Activated effector memory CD4-positive, alpha-beta T cell treated with Interleukin-2 at 50 U/mL for 16 hours (primary cell): ENCODE data around the gene GPATCH2.
"Not testable (repeated sequence)": the region's sequence is repeated elsewhere in the genome, so short reads cannot be mapped to it uniquely, and the experiment has no call there.

ENCODE experiments used
- DNase-seq: peaks from one replicate; pipeline ENCODE4 v3.0.0-alpha.2; 2020

Gene GPATCH2

DNA sequence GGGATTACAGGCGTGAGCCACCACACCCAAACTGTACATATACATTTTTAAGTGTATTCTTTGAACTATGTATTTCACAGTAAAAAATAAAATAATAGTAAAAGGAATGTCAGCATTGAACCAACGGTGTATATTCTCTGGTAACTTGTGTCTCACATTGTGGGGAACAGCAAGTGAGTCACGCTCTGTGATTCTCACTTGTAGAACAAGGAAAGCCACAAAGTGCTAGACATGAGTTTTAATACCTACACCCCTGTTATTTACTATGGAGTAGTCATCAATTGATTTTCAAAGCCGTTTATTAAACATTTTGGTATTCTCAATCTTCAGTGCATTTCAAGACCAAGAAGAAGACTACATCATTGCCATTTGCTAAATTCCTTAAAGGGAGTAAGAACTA is 197.2 kb downstream of the GPATCH2 start:
- no peak for DNase-seq

DNA sequence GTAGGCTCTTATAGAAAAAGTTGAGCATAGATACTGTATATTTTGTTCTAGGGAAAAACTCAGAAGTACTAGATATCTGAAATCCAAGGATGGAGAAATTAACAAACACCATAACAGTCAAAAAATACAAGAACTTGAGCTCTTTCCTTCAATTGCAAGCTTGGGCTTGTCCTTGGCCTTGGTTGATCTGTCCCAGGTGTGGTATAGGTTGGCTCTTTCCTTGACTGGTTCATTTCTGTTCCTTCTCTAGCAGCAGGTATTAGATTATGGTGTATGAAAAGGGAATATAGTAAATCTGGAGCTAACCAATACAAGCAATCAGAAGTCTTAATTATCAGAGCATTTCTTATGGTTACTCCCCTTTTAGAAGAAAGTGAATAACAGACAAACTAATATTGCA is 198.6 kb downstream of the GPATCH2 start:
- DNase-seq: no peak

DNA sequence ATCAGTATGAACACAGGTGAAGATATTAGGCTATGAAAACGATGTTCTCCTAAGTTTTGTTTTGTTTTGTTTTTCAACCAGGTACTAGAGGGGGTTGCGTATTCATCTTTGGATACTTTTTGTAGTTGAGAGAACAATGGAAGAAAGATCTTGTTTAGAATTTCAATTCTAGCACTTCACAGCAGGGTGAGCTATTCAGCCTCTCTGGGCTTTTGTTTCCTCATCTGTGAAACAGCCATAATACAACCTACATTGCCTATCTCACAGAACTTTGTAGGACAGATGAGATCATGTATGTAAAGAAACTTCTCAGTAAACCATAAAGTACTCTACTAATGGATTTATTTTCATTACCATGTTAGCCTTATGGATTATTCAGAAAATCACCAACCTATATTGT is 199.5 kb downstream of the GPATCH2 start:
- DNase-seq: no peak

DNA sequence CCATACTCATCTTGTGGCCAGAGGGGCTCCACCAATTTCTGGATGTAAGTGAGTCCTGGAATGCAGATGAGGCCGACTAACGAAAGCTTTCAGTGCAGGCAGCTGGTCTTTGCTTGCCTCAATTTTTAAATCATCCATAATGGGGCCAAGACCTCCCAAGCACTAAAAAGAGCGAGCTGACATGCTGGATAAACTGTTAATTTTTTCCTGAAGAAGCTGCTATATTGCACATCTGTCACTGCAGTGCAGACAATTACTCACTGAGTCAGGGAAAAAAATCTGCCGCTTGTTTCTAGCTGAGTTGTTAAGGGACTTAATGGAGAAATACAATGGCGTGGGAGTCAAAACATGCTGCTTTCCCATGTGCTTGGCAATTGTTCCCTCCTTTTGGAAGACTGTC is 205.5 kb downstream of the GPATCH2 start:
- DNase-seq: no peak

DNA sequence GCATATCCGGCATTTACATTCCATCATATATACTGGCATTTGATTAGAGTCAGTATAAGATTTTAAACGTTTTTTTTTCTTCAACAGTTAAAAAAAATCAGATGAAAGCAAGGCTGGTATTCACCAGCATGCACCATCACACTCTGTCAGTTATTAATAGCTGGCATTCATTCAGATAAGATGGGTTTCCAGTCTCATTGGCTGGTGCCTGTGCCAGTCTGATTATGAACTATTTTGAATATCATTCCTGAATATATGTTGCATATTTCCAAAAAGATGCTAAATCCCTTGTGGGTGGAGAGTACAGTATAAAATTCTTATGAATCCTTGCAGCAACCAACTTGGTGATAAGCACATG is 211.7 kb downstream of the GPATCH2 start:
- no peak for DNase-seq

DNA sequence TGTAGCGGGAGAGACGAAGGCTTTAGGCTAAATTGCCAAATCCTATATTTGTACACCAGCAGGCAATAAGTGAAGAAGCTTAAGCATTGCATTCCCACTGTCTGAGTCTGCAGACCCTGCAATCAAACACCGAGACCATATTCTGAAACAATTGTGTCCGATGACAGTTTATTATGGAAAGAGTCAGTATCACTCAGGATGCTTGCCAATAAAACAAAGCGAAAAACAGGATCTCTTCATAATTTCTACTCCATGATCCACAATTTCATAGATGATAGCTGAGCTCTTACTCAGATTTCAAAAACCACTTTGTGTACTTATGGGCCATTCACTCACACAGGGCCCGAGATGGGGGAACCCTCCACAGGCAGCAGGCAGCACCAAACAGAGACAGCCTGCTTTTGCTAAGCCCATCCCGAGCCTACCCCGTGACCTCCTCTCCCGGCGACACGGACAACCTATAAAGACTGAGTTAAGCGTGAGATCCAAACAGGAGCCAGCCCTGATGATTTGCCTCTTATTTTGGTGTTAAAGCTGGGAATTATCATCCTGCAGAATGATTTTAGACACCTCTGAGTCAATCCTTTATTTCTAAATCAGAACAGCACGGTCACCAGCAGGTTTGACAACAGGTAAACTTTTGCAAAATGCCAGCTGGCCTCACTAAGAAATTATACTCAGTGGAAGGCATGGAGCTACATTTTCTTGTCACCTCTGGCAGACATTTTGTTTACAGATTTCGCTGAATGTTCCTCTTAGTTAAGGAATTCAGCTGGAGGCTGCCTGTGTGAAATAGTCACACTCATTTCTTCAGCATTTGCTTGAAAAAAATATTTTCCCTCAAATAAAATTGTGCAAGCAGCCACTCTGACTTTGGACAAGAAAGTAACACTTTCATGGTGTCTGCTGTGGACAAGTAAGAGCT is 212.4 kb downstream of the GPATCH2 start:
- no peak for DNase-seq

DNA sequence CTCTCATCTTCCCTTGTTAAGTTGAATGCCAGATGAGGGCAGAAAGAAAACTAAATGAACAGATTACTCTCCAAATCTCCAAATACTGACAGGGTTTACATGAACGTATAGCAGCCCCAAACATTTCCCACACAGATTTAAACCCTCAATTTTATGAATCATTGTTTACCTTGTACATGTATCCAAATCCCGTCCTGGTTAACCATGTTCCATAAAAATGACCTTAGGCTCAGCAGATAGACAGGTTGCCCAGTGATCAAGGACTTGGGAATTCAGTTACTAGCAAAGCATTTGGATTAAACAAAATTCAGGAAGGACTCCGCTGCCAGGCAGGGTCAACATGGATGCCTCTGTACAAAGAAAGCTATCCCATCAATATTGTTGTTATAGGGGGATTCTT is 213.5 kb downstream of the GPATCH2 start:
- no peak for DNase-seq

DNA sequence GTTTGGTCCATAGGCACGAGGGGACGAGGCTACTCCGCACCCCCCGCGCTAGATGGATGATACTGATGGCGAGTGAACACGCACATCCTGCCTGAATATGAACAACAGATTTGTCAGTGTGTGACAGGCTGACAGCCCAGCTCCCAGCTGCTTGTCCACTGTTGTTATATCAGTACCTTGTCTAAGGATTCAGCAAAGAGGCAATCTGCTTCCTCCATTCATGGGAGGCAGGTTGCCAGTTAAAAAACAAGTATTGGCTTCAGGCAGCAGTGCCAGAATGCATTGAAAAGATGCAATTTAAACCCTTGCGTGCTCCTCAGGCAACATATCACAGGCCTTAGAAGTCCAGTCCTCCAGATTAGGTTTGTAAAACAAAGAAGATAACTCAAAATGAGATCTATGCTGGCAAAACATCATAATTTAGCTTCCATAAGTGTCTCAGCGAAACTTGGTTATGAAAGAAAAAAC is 223.3 kb downstream of the GPATCH2 start:
- DNase-seq: no peak

DNA sequence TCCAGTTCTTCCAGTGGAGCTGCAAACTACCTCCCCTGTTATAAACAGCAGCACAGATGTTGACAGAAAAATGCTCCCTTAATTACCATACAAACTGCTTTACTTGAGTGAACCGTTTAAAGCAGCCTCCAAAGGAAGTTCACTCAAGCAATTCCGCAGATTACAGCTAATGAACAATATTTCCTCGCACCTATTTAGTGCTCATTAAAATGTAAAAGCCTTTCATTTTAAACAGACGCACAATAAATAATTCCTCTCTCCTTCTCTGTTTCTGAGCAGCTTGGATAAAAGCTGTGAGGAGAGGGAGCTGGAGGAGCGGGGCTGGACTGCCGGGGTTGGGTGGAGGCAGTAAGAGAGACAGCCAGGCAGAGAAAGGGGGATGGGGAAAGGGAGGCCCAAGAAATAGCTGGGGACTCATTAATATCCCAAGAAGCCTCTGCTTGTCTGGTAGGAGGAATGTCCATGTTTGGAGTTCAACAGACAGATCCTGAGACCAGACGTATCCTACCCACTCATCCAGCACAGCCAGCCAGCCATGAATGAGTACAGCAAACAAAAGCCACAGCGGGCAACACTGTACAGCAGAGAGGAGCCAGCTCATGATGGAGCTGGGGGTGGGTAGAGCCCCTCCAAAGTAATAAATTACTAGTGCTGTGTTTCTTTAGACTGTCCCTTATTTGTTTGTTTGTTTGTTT is 227.7 kb downstream of the GPATCH2 start:
- no peak for DNase-seq

DNA sequence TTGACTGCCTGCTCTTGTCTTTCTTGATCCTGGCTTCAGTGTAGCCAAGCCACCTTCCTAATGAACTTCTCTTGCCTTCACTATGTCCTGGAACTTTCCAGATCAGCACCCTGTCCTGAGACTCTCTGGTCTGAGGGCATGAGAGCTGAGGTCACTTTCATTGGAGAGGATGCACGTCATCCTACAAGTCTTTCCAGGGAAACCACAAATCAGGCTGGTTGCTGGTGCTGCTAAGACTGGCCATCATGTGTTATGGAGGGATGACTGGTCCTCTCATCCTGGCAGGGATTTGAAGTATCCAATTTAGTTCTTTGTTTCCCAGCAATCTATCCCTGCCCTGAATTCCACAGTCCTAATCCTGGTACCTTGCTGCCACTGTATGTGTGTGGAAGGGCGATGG is 228.6 kb downstream of the GPATCH2 start:
- DNase-seq: no peak

DNA sequence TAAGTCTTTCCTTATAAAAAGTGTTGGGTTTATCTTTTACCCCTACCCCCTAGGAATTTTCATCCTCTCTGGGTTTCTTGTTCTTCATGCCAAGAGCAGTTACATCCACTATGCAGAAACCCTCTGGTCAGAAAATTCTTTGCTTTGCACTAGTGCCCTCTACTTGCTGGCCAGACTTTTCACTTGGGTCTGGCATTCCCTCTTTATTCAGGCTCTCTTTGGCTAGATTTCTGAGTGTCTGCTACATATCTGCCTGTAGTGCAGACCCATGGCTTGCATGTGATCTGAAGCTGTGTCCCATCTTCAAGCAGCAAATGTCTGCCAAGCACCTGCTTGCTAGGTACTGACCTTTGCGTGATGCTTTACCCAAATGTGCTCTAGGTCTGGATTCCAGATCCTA is 237.0 kb downstream of the GPATCH2 start:
- DNase-seq: no peak

DNA sequence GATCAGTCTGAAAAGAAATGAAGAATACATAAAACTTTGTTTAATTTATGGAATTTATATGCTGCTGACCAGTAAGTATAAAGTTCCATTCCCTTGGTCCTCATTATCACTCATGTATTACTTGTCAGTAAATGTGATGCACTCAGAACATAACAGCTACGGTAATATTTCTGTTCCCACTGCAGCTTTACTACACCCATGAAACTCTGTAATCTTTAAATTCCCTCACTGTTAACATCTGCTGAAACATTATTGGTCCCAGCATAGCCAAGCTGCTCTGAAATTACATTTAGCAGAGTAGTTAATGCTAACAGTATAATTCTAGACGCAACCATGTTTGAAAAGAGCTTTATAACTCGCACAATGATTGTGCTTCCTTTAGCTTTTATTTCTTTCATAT is 238.4 kb downstream of the GPATCH2 start:
- DNase-seq: no peak

DNA sequence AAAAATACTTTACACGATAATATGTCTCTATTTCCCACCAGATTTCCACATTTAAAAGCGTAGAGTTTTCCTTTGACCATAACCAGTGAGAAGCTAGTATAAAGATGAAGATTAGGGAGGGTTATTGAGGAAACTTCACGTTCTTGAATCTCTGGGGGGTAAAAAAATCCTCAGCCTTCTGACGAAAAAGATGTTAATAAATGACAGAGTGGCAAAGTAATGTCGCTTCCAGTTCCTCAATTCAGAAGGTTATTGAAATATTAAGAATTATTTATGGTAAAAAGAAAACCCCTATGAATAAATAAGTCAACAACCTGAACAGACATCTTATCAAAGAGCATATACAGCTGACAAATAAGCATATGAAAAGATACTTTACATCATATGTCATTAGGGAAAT is 241.0 kb downstream of the GPATCH2 start:
- DNase-seq: no peak

DNA sequence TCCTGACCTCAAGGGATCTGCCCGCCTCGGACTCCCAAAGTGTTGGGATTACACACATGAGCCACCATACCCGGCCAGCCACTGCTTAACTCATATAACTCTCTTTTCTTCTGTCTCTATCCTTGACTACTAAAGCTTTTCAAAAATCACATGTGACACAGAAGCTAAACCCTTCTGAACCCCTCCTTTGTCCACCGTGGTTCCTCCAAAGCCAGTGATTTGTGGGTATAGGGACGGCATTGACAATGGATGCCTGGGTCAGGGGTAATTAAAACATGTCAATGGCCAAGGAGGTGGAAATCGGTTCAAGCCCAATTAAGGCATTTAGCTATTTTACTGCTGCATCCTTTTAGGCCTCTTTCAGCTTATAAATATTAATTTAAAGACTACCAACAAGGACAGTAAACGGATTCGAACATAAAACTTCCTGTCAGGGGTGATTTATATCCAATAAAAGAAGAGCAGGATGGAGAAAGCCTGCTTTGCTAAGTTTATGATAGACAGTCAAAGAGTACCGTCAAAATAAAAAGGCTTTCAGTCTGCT is 242.3 kb downstream of the GPATCH2 start:
- DNase-seq: no peak

DNA sequence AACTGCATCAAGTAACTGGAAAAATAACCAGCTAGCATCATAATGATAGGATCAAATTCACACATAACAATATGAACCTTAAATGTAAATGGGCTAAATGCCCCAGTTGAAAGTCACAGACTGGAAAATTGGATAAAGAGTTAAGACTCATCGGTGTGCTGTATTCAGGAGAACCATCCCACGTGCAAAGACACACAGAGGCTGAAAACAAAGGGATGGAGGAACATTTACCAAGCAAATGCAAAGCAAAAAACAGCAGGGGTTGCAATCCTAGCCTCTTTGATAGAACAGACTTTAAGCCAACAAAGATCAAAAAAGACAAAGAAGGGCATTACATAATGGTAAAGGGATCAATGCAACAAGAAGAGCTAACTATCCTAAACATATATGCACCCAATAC is 249.1 kb downstream of the GPATCH2 start:
- DNase-seq: not testable (repeated sequence)

DNA sequence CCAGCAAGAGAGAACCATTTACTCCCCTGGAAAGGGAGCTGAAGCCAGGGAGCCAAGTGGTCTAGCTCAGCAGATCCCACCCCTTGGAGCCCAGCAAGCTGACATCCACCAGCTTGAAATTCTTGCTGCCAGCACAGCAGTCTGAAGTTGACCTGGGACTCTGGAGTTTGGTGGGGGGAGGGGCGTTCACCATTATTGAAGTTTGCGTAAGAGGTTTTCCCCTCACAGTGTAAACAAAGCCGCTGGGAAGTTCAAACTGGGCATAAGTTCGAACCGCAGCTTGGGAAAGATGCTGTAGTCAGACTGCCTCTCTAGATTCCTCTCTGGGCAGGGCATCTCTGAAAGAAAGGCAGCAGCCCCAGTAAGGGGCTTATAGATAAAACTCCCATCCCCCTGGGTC is 251.1 kb downstream of the GPATCH2 start:
- not testable (repeated sequence) for DNase-seq

DNA sequence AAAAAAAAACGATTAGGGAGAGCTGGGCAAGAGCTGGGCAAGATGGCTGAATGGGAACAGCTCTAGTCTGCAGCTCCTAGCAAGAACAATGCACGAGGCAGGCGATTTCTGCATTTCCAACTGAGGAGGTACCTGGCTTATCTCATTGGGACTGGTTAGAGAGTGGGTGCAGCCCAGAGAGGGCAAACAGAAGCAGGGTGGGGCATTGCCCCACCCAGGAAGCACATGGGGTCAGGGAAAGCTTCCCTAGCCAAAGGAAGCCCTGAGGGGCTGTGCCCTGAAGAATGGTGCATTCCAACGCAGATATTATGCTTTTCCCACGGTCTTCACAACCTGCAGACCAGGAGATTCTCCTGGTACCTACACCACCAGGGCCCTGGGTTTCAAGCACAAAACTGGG is 251.6 kb downstream of the GPATCH2 start:
- DNase-seq: no peak
